SK-N-SH treated with all-trans-retinoic acid at 6 μM for 48 hours (cell line): ENCODE data around the gene FGF6.

Experiments used
- ATAC-seq: fragments of 200-7000 bp; cut with Tn5 transposase; 3 replicates; pipeline ENCODE4 v1.9.1; 2020; ENCODE audit warnings: mild to moderate bottlenecking, moderate library complexity
- ARNTL ChIP-seq: fragments of 450-650 bp; formaldehyde crosslinking; IDR thresholded peaks from 2 replicates; pipeline ENCODE4 v1.5.0; 2020; ENCODE audit warnings: low read depth, mild to moderate bottlenecking, moderate library complexity, borderline replicate concordance
- BACH2 ChIP-seq: fragments of 250-450 bp; sonication (Bioruptor Pico); IDR thresholded peaks from 2 replicates; pipeline ENCODE4 v1.9.0; 2021; ENCODE audit warnings: mild to moderate bottlenecking, borderline replicate concordance
- ESRRG ChIP-seq: fragments of 250-450 bp; sonication (Bioruptor Pico); IDR thresholded peaks from 2 replicates; pipeline ENCODE4 v1.6.1; 2021; ENCODE audit warnings: mild to moderate bottlenecking
- GLIS3 ChIP-seq: fragments of 250-450 bp; sonication (Bioruptor Pico); IDR thresholded peaks from 2 replicates; pipeline ENCODE4 v1.5.0; 2020; ENCODE audit warnings: mild to moderate bottlenecking, moderate library complexity
- ISL1 ChIP-seq: fragments of 250-450 bp; sonication (Bioruptor Pico); IDR thresholded peaks from 2 replicates; pipeline ENCODE4 v2.1.2; 2022; ENCODE audit warnings: mild to moderate bottlenecking, moderate library complexity
- OSR1 ChIP-seq: fragments of 250-450 bp; sonication (Bioruptor Pico); IDR thresholded peaks from 2 replicates; pipeline ENCODE4 v1.8.0; 2022; ENCODE audit warnings: moderate library complexity, mild to moderate bottlenecking, inconsistent platforms
- PPARA ChIP-seq: fragments of 250-450 bp; sonication (Bioruptor Pico); IDR thresholded peaks from 2 replicates; pipeline ENCODE4 v1.5.0; 2020; ENCODE audit warnings: mild to moderate bottlenecking, borderline replicate concordance
- RARB ChIP-seq: fragments of 250-450 bp; sonication (Bioruptor Pico); IDR thresholded peaks from 2 replicates; pipeline ENCODE4 v1.8.0; 2021; ENCODE audit warnings: mild to moderate bottlenecking, moderate library complexity
- TCF4 ChIP-seq: fragments of 250-450 bp; sonication (Bioruptor Pico); IDR thresholded peaks from 2 replicates; pipeline ENCODE4 v1.8.0; 2021; ENCODE audit warnings: mild to moderate bottlenecking, moderate library complexity, borderline replicate concordance
- TOX ChIP-seq: fragments of 250-450 bp; sonication (Bioruptor Pico); IDR thresholded peaks from 2 replicates; pipeline ENCODE4 v1.8.0; 2021; ENCODE audit warnings: mild to moderate bottlenecking, moderate library complexity, borderline replicate concordance
- ZC3H10 ChIP-seq: fragments of 250-450 bp; sonication (Bioruptor Pico); IDR thresholded peaks from 2 replicates; pipeline ENCODE4 v1.5.1; 2021; ENCODE audit warnings: mild to moderate bottlenecking, moderate library complexity
- ZFP3 ChIP-seq: fragments of 250-450 bp; sonication (Bioruptor Pico); IDR thresholded peaks from 2 replicates; pipeline ENCODE4 v1.5.0; 2020; ENCODE audit warnings: mild to moderate bottlenecking, moderate library complexity
- ZFP30 ChIP-seq: fragments of 450-650 bp; formaldehyde crosslinking; IDR thresholded peaks from 2 replicates; pipeline ENCODE4 v1.5.0; 2022; ENCODE audit warnings: mild to moderate bottlenecking, moderate library complexity
- ZNF565 ChIP-seq: fragments of 450-650 bp; formaldehyde crosslinking; conservative IDR thresholded peaks from 2 replicates; pipeline ENCODE4 v1.5.0; 2020; ENCODE audit warnings: low read depth, mild to moderate bottlenecking, moderate library complexity
- ZNF70 ChIP-seq: fragments of 450-650 bp; formaldehyde crosslinking; IDR thresholded peaks from 2 replicates; pipeline ENCODE4 v1.5.0; 2020; ENCODE audit warnings: mild to moderate bottlenecking, moderate library complexity
- ZNF8 ChIP-seq: fragments of 450-650 bp; formaldehyde crosslinking; IDR thresholded peaks from 2 replicates; pipeline ENCODE4 v1.5.0; 2020; ENCODE audit warnings: mild to moderate bottlenecking, moderate library complexity
- TF ChIP-seq, protein P1 (sequence below): fragments of 250-450 bp; sonication (Bioruptor Pico); IDR thresholded peaks from 2 replicates; pipeline ENCODE4 v1.5.1; 2020; ENCODE audit warnings: low read depth, mild to moderate bottlenecking, moderate library complexity
- TF ChIP-seq, protein P2 (sequence below): fragments of 250-450 bp; sonication (Bioruptor Pico); IDR thresholded peaks from 2 replicates; pipeline ENCODE4 v1.5.0; 2020; ENCODE audit warnings: mild to moderate bottlenecking, moderate library complexity
- TF ChIP-seq, protein P3 (sequence below): fragments of 250-450 bp; sonication (Bioruptor Pico); IDR thresholded peaks from 2 replicates; pipeline ENCODE4 v1.8.0; 2021; ENCODE audit warnings: low read depth, mild to moderate bottlenecking, moderate library complexity, borderline replicate concordance
- TF ChIP-seq, protein P4 (sequence below): fragments of 250-450 bp; sonication (Bioruptor Pico); IDR thresholded peaks from 2 replicates; pipeline ENCODE4 v1.5.1; 2021; ENCODE audit warnings: mild to moderate bottlenecking, moderate library complexity

Gene FGF6

DNA sequence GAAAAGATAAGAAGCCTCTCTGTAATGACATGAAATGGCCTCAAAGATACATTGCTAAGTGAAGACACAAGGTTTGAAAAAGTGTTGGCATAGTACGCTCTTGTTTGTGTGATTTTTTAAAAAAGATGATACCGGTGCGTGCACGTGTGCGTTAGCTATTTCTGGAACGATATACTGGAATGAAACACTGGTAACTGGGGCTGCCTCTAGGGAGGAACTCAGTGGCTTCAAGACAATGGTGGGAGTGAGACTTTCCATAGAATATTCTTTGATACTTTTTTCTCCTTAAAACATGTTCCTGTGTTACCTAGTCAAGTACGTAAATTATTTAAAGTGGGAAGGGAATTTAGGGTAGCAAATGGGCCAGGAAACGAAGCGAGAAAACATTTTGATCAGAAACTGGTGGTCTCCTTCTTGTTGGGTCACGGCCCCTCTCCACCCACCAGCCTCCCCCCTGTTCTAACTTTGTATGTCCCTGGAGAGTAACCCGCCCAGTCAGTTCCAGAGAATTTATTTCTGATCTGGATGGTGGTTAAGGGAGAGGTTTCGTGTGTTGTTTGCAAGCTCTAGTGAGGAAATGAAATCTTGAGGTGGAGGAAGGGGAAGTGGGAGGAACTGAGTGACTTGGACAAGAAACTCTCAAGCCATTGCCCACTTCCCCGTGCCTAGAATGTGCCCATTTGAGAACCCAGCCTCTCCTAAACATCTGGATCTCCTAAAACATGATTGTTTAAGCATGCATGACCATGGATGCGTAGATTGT, 6.6 kb downstream of the FGF6 start:
- TF ChIP-seq ISL1 (CRISPR knock-in tag) (no peak), ZNF565 (CRISPR knock-in tag) (no peak)
- TF ChIP-seq, protein P1, sequence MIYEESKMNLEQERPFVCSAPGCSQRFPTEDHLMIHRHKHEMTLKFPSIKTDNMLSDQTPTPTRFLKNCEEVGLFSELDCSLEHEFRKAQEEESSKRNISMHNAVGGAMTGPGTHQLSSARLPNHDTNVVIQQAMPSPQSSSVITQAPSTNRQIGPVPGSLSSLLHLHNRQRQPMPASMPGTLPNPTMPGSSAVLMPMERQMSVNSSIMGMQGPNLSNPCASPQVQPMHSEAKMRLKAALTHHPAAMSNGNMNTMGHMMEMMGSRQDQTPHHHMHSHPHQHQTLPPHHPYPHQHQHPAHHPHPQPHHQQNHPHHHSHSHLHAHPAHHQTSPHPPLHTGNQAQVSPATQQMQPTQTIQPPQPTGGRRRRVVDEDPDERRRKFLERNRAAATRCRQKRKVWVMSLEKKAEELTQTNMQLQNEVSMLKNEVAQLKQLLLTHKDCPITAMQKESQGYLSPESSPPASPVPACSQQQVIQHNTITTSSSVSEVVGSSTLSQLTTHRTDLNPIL = no peak
- no peak for ATAC-seq

DNA sequence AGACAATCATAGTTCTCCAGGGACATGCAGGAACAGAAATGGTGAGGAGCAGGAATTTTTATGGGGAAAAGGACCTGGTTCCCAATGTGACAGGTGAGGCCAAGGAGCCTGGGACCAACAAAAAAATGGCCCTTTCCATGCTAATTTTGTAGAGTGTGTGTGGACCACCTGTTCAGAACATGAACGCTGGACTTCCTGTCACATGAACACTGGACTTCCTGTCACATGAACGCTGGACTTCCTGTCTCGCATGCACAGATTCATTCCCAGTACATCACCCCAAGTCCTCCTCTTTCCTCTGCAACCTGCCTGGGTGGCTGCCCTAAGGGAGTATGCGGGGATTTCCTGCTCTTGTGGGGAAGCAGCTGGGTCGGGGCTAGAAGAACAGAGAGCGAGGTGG, 10.1 kb downstream of the FGF6 start:
- ATAC-seq = no peak
- TF ChIP-seq ZNF70 (CRISPR knock-in tag) = no peak
- TF ChIP-seq, protein P2, sequence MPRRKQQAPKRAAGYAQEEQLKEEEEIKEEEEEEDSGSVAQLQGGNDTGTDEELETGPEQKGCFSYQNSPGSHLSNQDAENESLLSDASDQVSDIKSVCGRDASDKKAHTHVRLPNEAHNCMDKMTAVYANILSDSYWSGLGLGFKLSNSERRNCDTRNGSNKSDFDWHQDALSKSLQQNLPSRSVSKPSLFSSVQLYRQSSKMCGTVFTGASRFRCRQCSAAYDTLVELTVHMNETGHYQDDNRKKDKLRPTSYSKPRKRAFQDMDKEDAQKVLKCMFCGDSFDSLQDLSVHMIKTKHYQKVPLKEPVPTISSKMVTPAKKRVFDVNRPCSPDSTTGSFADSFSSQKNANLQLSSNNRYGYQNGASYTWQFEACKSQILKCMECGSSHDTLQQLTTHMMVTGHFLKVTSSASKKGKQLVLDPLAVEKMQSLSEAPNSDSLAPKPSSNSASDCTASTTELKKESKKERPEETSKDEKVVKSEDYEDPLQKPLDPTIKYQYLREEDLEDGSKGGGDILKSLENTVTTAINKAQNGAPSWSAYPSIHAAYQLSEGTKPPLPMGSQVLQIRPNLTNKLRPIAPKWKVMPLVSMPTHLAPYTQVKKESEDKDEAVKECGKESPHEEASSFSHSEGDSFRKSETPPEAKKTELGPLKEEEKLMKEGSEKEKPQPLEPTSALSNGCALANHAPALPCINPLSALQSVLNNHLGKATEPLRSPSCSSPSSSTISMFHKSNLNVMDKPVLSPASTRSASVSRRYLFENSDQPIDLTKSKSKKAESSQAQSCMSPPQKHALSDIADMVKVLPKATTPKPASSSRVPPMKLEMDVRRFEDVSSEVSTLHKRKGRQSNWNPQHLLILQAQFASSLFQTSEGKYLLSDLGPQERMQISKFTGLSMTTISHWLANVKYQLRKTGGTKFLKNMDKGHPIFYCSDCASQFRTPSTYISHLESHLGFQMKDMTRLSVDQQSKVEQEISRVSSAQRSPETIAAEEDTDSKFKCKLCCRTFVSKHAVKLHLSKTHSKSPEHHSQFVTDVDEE (CRISPR knock-in tag) = no peak
- TF ChIP-seq, protein P1 = no peak
- no peak for TF ChIP-seq ESRRG (CRISPR knock-in tag)
- TF ChIP-seq, protein P3, sequence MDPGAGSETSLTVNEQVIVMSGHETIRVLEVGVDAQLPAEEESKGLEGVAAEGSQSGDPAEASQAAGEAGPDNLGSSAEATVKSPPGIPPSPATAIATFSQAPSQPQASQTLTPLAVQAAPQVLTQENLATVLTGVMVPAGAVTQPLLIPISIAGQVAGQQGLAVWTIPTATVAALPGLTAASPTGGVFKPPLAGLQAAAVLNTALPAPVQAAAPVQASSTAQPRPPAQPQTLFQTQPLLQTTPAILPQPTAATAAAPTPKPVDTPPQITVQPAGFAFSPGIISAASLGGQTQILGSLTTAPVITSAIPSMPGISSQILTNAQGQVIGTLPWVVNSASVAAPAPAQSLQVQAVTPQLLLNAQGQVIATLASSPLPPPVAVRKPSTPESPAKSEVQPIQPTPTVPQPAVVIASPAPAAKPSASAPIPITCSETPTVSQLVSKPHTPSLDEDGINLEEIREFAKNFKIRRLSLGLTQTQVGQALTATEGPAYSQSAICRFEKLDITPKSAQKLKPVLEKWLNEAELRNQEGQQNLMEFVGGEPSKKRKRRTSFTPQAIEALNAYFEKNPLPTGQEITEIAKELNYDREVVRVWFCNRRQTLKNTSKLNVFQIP (CRISPR knock-in tag) = no peak
- TF ChIP-seq ZFP30 = no peak
- no peak for TF ChIP-seq ZC3H10 (CRISPR knock-in tag)
- no peak for TF ChIP-seq TCF4 (CRISPR knock-in tag)
- no peak for TF ChIP-seq ZFP3 (CRISPR knock-in tag)
- TF ChIP-seq BACH2 = no peak

DNA sequence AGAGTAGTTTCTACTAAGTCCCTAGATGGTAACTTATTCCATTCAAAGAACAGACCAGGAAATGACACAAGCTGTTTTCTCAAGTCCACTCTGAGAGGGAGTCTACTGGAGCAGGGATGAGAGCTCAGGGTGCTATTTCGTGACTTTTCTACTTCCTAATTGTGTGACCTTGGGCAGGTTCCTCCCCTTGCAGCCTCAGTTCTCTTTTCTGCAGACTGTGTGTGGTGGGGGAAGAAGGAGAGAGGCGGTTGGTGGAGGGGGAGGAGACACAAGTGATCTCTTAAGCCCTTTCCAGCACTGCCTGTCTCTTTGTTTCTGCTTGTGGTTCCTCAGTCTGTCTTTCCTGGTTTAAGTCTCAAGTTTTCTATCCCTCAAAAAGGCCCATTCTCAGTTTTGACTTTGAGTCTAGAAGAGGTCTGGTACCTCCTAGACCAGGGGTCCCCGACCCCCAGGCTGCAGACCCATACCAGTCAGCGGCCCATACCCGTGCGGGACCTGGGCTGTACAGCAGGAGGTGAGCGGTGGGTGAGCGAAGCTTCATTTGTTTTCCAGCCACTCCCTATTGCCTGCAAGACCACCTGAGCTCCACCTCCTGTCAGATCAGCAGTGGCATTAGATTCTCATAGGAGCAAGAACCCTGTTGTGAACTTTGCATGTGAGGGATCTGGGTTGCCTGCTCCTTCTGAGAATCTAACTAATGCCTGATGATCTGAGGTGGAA, 10.7 kb downstream of the FGF6 start:
- TF ChIP-seq BACH2 (no peak), OSR1 (CRISPR knock-in tag) (no peak), GLIS3 (no peak), ARNTL (CRISPR knock-in tag) (no peak), RARB (CRISPR knock-in tag) (no peak), ZC3H10 (CRISPR knock-in tag) (no peak)
- TF ChIP-seq, all 23 proteins: peak for 0
- ATAC-seq = no peak

DNA sequence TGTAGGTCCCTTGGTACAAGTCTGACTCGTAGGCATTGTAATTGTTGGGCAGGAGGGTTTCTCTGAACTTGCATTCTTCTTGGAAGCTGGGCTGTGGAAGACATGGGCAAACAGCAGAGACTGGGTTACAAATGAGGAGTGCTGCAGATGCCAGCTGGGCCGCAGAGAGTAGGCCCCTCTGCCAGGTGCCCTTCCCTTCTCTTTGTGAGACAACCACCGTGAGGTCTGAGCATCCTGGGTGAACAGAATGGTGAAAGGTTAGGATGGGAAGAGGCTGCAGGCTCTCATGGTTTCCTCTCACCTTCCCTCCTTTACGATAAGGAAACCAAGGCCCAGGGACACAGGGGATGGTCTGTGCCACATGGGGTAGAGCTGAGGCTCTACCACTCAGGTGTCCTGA, 11.3 kb downstream of the FGF6 start:
- TF ChIP-seq TOX (CRISPR knock-in tag) (no peak), ZNF565 (CRISPR knock-in tag) (no peak), ZNF8 (CRISPR knock-in tag) (no peak), RARB (CRISPR knock-in tag) (no peak), PPARA (CRISPR knock-in tag) (no peak), OSR1 (CRISPR knock-in tag) (no peak)
- TF ChIP-seq, protein P4, sequence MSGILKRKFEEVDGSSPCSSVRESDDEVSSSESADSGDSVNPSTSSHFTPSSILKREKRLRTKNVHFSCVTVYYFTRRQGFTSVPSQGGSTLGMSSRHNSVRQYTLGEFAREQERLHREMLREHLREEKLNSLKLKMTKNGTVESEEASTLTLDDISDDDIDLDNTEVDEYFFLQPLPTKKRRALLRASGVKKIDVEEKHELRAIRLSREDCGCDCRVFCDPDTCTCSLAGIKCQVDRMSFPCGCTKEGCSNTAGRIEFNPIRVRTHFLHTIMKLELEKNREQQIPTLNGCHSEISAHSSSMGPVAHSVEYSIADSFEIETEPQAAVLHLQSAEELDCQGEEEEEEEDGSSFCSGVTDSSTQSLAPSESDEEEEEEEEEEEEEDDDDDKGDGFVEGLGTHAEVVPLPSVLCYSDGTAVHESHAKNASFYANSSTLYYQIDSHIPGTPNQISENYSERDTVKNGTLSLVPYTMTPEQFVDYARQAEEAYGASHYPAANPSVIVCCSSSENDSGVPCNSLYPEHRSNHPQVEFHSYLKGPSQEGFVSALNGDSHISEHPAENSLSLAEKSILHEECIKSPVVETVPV (CRISPR knock-in tag) = no peak
- ATAC-seq = no peak
